Measurements from ENCODE around the gene PCSK7.

PCSK7 gene

DNA sequence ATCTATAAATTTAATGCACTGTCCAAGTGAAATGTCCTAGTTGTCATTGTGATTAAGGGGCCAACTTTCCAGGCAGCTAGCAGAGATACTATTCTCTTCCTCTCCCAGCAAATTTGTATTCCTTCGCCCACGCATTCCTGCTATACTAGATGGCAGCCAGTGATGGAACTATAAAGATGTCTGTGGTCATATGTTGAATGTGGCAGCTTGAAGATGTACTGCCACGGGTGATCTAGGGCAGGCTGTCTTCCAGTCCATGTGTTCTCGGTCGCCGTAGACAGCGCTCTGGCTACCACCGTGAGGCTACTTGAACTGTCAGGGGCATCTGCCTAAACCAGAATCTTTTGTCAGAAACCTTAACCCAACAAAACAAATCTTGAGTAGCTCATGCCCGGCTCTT, 61.7 kb downstream of the PCSK7 start:
- DNase-seq (ENCODE audit: insufficient read length, low spot score): no peak
- no peak for FAIRE-seq

GRCh38 chr11:117169736-117170135, 62.1 kb downstream of the PCSK7 start:
- DNase-seq (ENCODE audit: insufficient read length, low spot score) (no peak), FAIRE-seq (no peak)

- FAIRE-seq (no peak), DNase-seq (ENCODE audit: insufficient read length, low spot score) (no peak)
Measured at GRCh38 chr11:117166491-117166890, 65.4 kb downstream of the PCSK7 start.

- peak; percentile 31 for FAIRE-seq
- no peak for DNase-seq (ENCODE audit: insufficient read length, low spot score)
Measured at GRCh38 chr11:117160826-117161225, 71.0 kb downstream of the PCSK7 start.

GRCh38 chr11:117159892-117160291, 72.0 kb downstream of the PCSK7 start:
- FAIRE-seq (peak; percentile 47), DNase-seq (ENCODE audit: insufficient read length, low spot score) (no peak)

DNA sequence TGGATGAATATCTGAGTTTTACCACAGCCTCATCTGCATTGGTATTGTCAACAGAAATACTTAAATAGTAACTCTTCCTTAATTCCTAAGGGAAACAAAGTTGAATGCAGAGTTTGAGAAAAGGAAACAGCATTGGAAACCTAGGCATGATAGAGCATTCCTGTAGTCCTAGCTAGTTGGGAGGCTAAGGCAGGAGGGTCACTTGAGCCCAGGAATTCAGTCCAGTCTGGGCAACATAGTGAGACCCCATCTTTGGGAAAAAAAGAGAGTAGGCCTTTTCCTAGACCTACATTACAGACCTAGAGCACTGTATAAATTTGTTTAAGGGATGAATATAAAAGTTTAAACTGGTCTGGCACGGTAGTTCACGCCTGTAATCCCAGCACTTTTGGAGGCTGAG, 74.4 kb downstream of the PCSK7 start:
- DNase-seq (ENCODE audit: insufficient read length, low spot score): no peak
- no peak for FAIRE-seq

GRCh38 chr11:117154468-117154867, 77.4 kb downstream of the PCSK7 start:
- no peak for FAIRE-seq
- no peak for DNase-seq (ENCODE audit: insufficient read length, low spot score)

Measured in GM19239 (cell line).